Transverse colon (tissue), 3 donors: ENCODE measurements around the gene ADM.

Experiments
- POLR2A ChIP-seq: fragments of 450-650 bp; IDR thresholded peaks from one replicate; pipeline ENCODE4 v1.6.1; 2016; ENCODE audit warnings: antibody characterized with exemption, mild to moderate bottlenecking, moderate library complexity
- POLR2AphosphoS5 ChIP-seq, 3 donors: sonication (generic); formaldehyde crosslinking; IDR thresholded peaks; one replicate each; pipeline ENCODE4 v1.6.1; 2016; ENCODE audit warnings: antibody characterized with exemption in 3 of 3

GRCh38 chr11:10338287-10338686 lies 33.4 kb downstream of the ADM start:
- TF ChIP-seq POLR2A (no peak), POLR2AphosphoS5 (IDR thresholded peaks at IDR 0.05) (no peak)
